GM12801 (cell line): ENCODE data around the gene PPP1CB.

Source experiments
- CTCF ChIP-seq: IDR thresholded peaks from one replicate; pipeline ENCODE4 v1.5.1; 2011; ENCODE audit warnings: control low read depth; ENCODE audit not compliant: insufficient read length; ENCODE audit errors: extremely low read depth

PPP1CB gene

DNA sequence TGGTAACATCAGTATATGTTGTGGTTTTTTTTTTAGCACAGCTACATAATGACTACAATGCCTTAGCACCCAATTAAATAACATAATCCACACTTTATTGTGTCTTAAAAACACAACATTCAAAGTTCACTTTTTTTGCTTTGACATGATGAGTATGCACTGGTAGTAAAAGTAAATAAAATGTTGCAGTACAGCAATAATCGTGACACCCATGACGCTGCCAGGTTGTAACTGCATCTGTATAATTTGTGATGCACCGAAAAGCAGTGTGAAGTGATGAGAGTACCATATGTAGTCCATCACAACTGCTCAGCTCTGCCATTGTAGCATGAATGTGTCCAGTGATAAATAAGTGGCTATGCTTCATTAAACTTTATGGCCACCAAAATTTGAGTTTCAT, 15.7 kb downstream of the PPP1CB start:
- no peak for TF ChIP-seq CTCF

DNA sequence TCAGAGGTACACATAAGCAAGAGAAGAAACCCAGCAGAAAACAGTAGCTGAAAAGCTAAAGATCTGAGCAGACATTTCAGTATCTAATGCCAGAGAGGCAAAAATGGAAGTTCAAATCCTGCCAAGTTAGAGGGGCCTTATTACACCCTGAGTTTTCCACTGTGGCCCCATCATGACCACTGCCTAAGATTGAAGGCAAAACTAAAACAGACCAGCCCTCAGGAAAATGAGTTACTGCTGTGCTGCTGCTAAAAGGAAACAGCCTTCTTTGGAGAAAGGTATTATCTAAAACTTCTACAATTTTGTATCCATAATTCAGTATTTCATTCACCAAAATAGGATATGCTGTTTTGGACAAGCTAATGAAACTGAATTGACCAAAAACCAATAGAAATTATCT, 16.8 kb downstream of the PPP1CB start:
- TF ChIP-seq CTCF = no peak

DNA sequence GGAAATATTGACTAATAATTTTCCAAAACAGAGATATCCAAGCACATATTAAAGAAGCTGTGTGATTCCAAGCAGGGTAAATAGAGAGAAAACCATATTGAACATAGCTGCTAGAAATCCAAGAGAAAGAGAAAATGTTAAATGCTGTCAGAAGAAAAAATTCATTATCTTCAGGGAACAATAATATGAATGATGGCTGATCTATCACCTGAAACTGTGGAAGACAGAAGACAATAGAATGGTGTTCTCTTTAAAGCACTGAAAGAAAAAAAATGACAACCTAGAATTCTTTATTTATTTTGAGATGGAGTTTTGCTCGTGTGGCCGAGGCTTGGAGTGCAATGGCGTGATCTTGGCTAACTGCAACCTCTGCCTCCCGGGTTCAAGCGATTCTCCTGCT, 17.3 kb downstream of the PPP1CB start:
- TF ChIP-seq CTCF = no peak

DNA sequence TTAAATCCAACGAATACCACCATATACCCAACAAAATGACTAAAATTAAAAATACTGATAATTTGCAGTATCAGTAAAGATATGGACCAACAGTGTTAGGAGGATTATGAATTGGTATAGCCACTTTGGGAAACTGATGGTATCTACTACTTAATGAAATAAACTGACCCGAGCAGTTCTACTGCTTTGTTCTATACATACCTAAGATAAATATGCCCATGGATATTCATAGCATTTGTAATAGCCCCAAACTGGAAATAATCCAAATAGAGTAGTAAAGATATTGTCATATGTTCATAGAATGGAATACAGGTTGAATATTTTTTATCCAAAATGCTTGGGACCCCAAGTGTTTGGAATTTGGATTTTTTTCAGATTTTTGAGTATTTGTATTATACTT, 20.7 kb downstream of the PPP1CB start:
- no peak for TF ChIP-seq CTCF

GRCh38 chr2:28776471-28776870, 24.8 kb downstream of the PPP1CB start:
- TF ChIP-seq CTCF = no peak

GRCh38 chr2:28778392-28778791, 26.8 kb downstream of the PPP1CB start:
- no peak for TF ChIP-seq CTCF

DNA sequence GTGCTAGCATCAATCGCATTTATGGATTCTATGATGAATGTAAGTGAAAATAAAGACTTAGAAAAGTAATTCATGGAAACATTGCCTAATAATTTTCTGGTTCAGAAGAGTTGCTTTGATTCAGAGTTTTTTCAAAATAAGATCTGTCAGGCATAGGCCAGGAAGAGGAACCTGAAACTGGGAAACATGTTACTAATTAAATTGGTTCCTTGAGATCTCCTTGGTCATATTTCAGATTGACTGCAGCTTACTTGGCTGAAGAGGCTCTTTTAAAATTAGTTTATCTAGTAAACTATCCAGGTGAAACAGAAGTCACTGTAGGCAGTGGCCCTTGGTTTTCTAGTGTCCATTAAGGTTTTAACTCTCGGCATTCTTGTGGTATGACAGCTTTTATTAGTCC, 27.4 kb downstream of the PPP1CB start:
- no peak for TF ChIP-seq CTCF

DNA sequence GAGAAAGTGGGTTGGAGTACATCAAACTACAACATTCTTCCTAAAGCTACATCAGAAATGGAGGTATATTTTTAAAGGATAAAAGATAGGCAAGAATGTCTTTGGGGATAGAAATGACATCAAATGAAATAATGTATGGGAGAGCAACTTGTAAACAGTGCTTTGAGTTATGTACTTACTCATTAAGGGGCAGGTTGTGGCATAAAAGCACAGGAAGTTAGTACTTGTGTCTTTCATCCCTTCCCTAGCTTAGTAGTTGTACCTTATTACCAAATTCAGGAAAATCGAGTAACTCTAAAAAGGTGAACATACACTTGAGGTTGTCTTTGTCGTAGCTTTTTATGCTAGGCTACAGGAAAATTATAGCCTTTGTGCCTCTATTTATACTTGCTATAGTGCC, 28.9 kb downstream of the PPP1CB start:
- no peak for TF ChIP-seq CTCF
